ENCODE measurements around the gene VDR. TPM values are rescaled to one million over a fixed set of nuclear protein-coding genes. Genes with fewer than 3 reads are reported as not detected.
A peak's percentile ranks its signal among the peaks of the same experiment; 100 is the strongest.

The VDR gene
- polyA plus RNA-seq, 6 donors from 2014 or later: 0.05 to 0.44 TPM; not detected in 4

DNA sequence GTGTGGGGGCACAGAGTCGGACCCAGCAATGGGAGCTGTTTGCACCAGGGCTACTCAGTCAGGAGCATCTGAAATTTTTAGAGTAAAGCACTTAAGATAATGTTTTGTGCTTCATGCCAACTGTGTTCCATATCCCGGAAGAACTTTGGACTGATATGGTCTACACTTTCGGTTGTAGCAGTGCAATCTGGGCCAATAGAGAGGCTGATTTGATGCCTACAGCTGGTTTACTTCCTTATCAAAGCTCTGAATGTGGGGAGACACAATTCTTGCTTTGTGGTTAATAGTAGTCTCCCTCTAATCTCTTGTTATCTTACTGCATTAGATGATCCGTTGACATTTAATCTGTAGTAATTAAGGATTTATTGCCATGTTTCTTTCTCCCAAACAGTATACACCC, 7.8 kb upstream of the VDR start:
- ATAC-seq (ENCODE audit: low read depth in 2 of 2) (no peak), DNase-seq (no peak)
- Mint-ChIP-seq H3K9me3 (peaks cover 2 to 12% (median 5%) of the 10 kb centered on the region in 7 donors), H3K36me3 (peaks cover 5 to 8% of the 10 kb centered on the region in 2 donors), H3K4me3 (no peak overlapping the region), H3K27me3 (peaks cover 10 to 28% (median 17%) of the 10 kb centered on the region in 3 donors), H3K27ac (no peak overlapping the region), H3K4me1 (no peaks in the 10 kb centered on the region)

DNA sequence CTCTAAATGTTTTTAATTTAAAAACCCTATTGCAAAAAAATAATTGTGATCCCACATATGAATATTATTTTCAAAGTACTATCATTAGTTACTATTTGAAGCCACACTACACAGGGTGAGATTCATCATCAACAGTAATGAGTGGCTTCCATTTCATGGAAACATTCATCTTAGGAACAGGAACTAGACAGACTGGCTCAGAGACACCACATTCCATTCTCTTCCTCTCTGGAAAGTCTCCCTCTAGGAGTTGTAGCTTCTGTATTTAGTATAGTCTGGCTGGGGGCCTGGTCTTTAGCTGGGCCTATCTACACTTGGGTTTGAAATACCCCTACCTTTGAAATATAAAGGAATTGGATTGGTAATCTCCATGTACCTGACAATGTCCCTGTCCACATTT, 6.2 kb upstream of the VDR start:
- Mint-ChIP-seq H3K9me3 (peaks cover 2 to 12% (median 5%) of the 10 kb centered on the region in 7 donors), H3K4me3 (no peak overlapping the region), H3K4me1 (no peaks in the 10 kb centered on the region), H3K36me3 (peaks cover 5 to 8% of the 10 kb centered on the region in 2 donors), H3K27ac (peak overlapping the region in 1 of 6 donors; percentile 41), H3K27me3 (peaks cover 10 to 28% (median 23%) of the 10 kb centered on the region in 3 donors)
- DNase-seq: no peak
- no peak for ATAC-seq (ENCODE audit: low read depth in 2 of 2)

DNA sequence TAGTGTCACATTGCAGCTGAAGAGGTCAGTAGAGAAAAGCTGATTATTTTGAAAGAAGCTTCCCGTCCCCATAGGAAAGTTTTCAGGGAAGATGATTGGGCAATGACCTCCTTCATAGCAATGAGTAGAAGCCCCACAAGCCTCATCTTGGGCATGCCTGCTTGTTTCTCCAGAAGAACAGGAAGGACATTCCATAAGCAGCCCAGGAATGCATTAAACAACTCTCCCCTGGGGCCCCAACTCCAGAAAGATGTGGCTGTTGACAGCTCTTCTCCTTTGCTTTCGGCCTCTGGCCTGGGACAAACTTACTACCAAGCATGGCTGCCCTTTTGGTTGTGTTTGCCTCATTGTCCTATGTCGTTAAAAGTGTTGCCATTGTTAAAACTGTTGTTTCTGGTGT, 5.7 kb upstream of the VDR start:
- no peak overlapping the region for H3K27ac Mint-ChIP-seq
- peaks cover 2 to 12% (median 5%) of the 10 kb centered on the region in 7 donors for H3K9me3 Mint-ChIP-seq
- ATAC-seq (ENCODE audit: low read depth in 2 of 2) (no peak), DNase-seq (no peak)
- no peaks in the 10 kb centered on the region for H3K4me1 Mint-ChIP-seq
- peak overlapping the region in 1 of 8 donors; percentile 69 for H3K4me3 Mint-ChIP-seq
- peaks cover 5 to 8% of the 10 kb centered on the region in 2 donors for H3K36me3 Mint-ChIP-seq
- peaks cover 10 to 28% (median 23%) of the 10 kb centered on the region in 3 donors for H3K27me3 Mint-ChIP-seq

DNA sequence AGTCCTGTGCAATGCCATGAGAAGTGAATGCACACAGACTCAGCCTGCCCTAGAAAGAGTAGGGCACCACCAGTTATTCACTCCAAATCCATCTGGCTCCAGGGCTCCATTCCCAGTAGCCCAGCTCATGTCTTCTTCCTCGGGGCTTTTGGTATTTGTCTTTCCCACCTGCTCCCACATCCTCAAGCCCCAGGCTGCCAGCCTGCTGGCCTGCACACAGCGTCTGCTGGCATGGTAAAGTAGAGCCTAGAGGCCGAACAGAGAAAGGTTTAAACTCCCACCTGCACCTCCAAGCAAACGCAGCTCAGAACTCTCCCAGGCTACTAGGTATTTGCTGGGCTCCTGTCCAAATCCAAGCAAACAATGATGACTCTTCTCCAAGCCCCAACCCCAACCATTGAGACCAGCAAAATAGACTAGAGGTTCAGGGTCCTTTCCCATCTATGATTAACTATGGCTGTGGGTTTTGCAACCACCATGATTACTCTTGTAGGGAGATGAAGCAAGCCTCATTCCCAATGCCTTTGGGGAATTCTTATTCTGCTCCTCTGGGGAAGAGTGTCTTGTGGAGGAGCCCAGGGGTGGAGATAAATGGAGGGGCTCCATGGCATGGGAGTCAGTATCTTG, 5.2 kb upstream of the VDR start:
- Mint-ChIP-seq H3K27me3 (peaks cover 10 to 28% (median 23%) of the 10 kb centered on the region in 3 donors), H3K4me3 (peak overlapping the region in 1 of 8 donors; percentile 69), H3K36me3 (peaks cover 5 to 8% of the 10 kb centered on the region in 2 donors), H3K4me1 (peaks cover 0 to 2% (median 1%) of the 10 kb centered on the region in 3 donors), H3K9me3 (peaks cover 2 to 12% (median 5%) of the 10 kb centered on the region in 7 donors), H3K27ac (no peak overlapping the region)
- DNase-seq (no peak), ATAC-seq (ENCODE audit: low read depth in 2 of 2) (no peak)

DNA sequence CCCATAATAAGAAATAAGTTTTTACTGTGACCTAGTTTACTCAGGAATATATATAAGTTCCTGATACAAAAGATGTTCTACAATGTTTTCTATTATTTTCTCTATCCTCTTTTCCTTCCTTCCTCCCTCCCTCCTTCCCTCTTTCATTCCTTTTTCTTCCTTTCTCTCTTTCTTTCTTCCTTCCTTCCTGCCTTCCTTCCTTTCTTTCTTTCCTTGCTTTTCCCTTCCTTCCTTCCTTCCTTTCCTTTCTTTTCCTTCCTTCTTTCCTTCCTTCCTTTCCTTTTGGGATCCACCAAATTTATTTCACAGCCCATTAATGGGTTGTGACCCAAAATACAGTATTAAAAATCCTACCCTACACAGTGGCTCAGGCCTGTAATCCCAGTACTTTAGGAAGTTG, 3.9 kb upstream of the VDR start:
- Mint-ChIP-seq H3K36me3 (no peaks in the 10 kb centered on the region), H3K27me3 (peaks cover 10 to 32% (median 30%) of the 10 kb centered on the region in 3 donors), H3K9me3 (peaks cover 0 to 3% (median 0%) of the 10 kb centered on the region in 7 donors), H3K4me1 (peaks cover 10 to 13% (median 10%) of the 10 kb centered on the region in 3 donors), H3K27ac (no peak overlapping the region), H3K4me3 (no peak overlapping the region)
- no peak for ATAC-seq (ENCODE audit: low read depth in 2 of 2)
- DNase-seq: no peak

DNA sequence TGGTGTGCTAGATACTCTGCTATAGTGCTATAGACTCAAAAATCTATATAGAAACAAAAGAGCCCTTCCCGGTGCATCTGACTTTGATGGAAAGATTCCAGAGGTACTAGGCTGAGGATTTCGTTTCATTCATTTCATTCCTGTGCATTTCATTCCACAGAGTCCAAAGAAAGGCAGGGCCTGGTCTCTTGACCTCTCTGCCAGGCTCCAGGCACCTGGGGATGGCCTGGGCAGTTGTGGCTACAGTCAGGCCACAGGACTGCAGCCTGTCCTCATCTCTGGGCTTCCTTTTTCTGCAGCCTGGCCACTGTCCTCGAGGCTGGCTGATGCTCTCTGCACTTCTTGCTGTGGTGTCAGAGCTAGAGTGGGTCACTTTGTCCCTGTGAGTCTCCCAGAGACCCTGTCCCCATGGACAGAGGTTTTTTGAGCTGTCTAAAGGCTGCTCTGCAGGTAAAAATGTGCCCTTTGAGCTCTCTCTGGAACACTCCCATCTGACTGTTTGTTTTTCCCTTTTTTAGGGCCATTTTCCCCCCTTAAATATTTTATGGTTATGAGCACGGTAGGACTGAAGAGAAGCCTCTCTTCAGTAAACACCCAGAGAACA, 3.2 kb upstream of the VDR start:
- H3K4me1 Mint-ChIP-seq: peaks cover 16 to 18% (median 18%) of the 10 kb centered on the region in 3 donors
- H3K9me3 Mint-ChIP-seq: no peaks in the 10 kb centered on the region
- ATAC-seq (ENCODE audit: low read depth in 2 of 2) (no peak), DNase-seq (no peak)
- peak overlapping the region in 1 of 6 donors; percentile 17 for H3K27ac Mint-ChIP-seq
- H3K4me3 Mint-ChIP-seq: peak overlapping the region in 1 of 8 donors; percentile 65
- H3K36me3 Mint-ChIP-seq: no peaks in the 10 kb centered on the region
- H3K27me3 Mint-ChIP-seq: peaks cover 18 to 38% (median 33%) of the 10 kb centered on the region in 3 donors

DNA sequence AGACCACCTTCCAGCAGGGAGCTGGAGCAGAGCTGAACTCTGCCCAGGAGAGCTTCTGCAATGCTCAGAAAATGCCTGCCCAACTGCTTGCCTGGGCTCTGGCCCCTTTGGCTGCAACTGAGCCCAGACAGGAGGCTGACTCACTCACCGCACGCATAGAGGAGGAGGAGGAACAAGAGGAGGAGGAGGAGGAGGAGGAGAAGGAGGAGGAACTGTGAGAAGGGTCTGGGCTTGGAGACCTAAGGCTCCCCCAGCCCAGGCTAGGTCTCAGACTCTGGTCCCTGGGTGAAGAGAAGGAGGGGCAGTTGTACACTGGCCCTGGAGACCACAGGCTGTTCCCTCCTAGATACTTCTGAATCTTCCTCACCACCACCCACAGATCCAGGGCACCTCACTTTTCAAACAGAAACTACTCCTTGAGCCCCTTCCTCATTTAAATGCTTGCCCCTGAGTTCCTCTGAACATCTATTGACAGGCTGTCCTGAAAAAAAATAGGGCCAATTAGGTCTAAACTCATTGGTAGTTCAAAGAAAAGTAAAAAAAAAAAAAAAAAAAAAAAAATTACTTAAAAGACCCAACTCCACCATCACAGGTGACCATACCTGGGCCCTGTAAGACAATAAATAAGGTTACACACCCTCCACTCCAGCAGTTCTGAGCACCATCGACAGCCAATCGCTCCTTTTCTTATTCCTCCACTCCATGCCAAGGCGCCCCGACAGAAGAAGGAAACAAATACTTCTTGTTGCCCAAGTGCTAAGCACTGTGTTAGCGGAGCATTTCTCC, 674 bp downstream of the VDR start:
- ATAC-seq (ENCODE audit: low read depth in 2 of 2): peak in 1 of 2 donors; percentile 64
- no peak for DNase-seq
- Mint-ChIP-seq H3K27me3 (peaks cover 46 to 57% (median 49%) of the 10 kb centered on the region in 3 donors), H3K4me1 (peaks cover 21 to 23% (median 22%) of the 10 kb centered on the region in 3 donors), H3K27ac (peak overlapping the region in 5 of 6 donors; percentile 8 to 80 (median 58)), H3K9me3 (no peaks in the 10 kb centered on the region), H3K36me3 (peaks cover 0 to 6% of the 10 kb centered on the region in 2 donors), H3K4me3 (peak overlapping the region; percentile 81 to 95 (median 92))

DNA sequence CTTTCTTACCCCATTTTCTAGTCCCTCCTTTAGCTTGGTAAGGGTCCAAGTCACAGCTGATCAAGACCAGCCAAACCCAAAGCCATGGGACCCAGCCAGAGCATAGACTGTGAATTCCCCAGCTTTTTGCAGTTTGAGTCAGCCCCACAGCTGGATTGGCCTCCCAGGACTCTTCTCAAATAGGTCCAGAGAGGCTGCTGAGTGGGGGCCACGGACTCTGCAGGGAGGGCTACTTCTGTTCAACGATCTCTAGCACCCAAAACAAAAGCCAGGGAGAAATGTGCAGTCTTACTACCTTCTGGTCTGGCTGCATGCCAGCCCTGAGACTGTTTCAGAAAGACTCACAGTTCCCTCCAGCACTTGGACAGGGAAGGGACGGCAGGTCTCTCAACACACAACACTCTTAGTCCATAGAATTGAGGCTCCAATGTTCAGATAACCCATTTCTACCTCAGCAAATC, 1.6 kb downstream of the VDR start:
- Mint-ChIP-seq H3K27me3 (peaks cover 50 to 57% (median 57%) of the 10 kb centered on the region in 3 donors), H3K27ac (no peak overlapping the region), H3K9me3 (no peaks in the 10 kb centered on the region), H3K4me1 (peaks cover 21 to 23% (median 22%) of the 10 kb centered on the region in 3 donors), H3K36me3 (peaks cover 0 to 6% of the 10 kb centered on the region in 2 donors), H3K4me3 (peak overlapping the region in 2 of 8 donors; percentile 86 to 90)
- ATAC-seq (ENCODE audit: low read depth in 2 of 2): no peak
- DNase-seq: no peak

DNA sequence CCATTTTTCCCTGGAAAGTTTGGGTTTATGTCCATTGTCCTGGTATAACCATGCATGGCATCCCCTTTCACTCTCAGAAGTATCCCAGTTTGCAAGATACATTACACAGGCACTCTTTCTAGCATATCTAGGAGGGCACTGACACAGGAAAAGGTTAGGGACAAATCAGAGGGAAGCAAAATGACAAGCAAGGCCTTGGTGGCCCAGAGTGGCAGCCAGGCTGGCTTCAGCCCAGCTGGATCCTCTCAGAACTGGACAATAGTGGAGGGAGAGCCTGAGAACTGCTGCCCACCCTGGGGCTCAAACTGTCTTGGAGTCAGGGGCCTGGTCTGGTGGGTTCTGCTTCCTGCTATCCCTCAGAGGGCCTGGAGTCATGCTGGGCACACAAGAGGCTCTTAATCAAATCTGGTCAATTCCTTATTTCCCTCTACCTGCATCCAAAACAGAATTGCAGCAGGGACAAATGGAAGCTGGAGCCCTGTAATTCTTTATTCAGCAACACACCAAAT, 2.6 kb downstream of the VDR start:
- Mint-ChIP-seq H3K36me3 (peaks cover 0 to 6% of the 10 kb centered on the region in 2 donors), H3K4me1 (peaks cover 21 to 23% (median 22%) of the 10 kb centered on the region in 3 donors), H3K9me3 (no peaks in the 10 kb centered on the region), H3K27ac (no peak overlapping the region), H3K27me3 (peaks cover 52 to 64% (median 64%) of the 10 kb centered on the region in 3 donors), H3K4me3 (peak overlapping the region in 1 of 8 donors; percentile 34)
- no peak for ATAC-seq (ENCODE audit: low read depth in 2 of 2)
- DNase-seq: no peak

DNA sequence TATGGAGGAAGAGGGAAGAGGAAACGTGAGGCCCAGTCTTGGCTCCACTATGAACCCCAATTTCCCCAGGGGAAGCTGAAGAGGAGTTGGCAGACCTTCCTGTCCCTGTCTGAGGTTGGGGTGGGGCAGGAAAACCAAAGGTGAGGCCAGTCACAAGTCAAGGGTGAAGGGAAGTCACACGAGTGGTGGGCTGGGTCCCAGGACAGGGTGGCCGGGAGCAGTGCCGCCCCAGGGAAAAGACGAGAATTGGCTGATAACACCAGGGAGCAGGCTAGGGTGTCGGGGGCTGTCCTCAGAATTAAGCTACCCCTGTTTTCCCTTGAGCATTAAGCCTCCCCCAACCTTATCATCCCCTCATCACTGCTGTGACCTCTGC, 3.1 kb downstream of the VDR start:
- Mint-ChIP-seq H3K36me3 (peaks cover 0 to 6% of the 10 kb centered on the region in 2 donors), H3K27me3 (peaks cover 54 to 69% (median 67%) of the 10 kb centered on the region in 3 donors), H3K4me3 (no peak overlapping the region)

DNA sequence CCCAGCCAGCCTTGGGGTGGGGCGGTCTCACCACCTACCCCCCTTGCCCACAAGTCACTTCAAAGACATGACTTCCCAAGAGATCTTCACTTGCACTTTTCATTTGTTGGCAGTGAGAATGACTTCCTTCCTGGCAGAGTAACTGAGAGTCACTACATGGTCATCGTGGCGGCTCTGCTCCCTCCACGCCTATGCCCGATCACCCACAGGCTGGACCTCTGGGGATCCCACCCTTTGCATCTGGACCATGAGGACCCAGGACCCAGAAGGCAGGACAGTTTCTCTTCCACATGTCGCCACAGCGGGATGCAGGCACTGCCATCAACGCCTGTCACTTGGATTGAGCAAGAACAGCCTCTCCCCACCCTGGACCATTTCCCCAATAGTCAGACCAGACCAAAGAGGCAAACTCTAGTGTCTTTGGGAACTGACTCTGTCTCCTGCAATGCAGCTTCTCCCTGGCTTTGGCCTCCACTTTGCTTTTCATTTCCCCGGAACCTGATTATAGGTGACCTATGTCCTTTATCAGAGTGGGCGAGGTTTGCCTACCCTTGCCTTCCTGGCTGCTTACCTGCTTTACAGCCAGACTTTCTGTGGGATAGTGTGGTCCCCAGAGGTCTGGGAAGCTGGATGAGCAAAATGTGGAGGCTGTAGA, 3.6 kb downstream of the VDR start:
- peaks cover 0 to 6% of the 10 kb centered on the region in 2 donors for H3K36me3 Mint-ChIP-seq
- ATAC-seq (ENCODE audit: low read depth in 2 of 2) (no peak), DNase-seq (no peak)
- no peak overlapping the region for H3K27ac Mint-ChIP-seq
- H3K27me3 Mint-ChIP-seq: peaks cover 56 to 70% (median 68%) of the 10 kb centered on the region in 3 donors
- peaks cover 21 to 23% (median 22%) of the 10 kb centered on the region in 3 donors for H3K4me1 Mint-ChIP-seq
- peak overlapping the region in 1 of 8 donors; percentile 16 for H3K4me3 Mint-ChIP-seq
- no peaks in the 10 kb centered on the region for H3K9me3 Mint-ChIP-seq

More for the DNA sequence above, 3.1 kb downstream of the VDR start:
- no peak overlapping the region for H3K27ac Mint-ChIP-seq
- no peak for DNase-seq
- peaks cover 21 to 23% (median 22%) of the 10 kb centered on the region in 3 donors for H3K4me1 Mint-ChIP-seq
- no peak for ATAC-seq (ENCODE audit: low read depth in 2 of 2)
- no peaks in the 10 kb centered on the region for H3K9me3 Mint-ChIP-seq

DNA sequence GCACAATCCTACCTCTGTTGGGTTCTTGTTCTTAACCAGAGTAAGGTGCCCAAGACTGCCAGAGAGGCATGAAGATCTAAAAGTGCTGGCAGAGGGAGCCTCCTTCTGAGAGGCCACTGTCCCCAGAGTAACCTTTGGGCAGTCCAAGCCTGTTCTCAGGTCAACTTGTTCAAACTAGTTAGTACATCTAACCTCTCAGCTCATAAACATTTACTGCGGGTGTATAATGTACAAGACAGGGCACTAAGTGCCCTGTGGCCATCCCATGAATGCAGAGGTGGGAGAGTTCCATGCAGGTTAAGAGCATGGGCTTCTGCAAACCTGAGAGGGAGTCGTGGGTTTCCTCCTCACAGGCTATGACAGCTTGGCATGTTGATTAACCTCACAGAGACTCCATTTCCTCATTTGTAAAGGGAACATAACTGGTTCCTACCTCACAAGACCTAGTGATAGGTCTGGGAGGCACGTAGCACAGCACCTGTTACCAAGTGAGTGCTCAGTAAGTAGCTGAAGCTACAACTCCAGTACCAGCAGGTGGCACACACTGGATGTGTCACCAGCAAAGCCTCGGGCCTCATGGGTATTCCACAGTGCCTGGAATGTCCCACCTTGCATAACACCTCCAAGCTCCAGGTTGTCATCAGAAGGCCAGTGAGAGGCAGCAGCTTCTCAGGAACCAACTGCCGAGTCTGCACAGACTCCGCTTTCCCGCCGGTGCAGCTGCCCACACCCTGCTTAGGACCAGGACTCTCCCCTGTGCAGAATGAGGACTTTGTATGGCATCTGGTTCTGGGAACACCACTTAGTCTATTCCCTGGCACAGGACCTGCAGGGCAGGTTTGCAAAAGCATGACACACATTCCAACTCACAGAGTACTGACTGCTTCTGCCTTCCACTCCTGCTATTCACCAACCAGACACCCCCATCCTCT, 4.4 kb downstream of the VDR start:
- Mint-ChIP-seq H3K4me1 (peaks cover 21 to 24% (median 23%) of the 10 kb centered on the region in 3 donors), H3K27me3 (peaks cover 59 to 77% (median 74%) of the 10 kb centered on the region in 3 donors), H3K4me3 (peak overlapping the region in 1 of 8 donors; percentile 16), H3K9me3 (no peaks in the 10 kb centered on the region), H3K27ac (peak overlapping the region in 1 of 6 donors; percentile 47), H3K36me3 (peaks cover 0 to 6% of the 10 kb centered on the region in 2 donors)
- peak; percentile 31 for DNase-seq
- ATAC-seq (ENCODE audit: low read depth in 2 of 2): peak; percentile 62 to 66

Data from naive B cell (primary cell).